Aorta (tissue), 5 donors: ENCODE data around the gene WDR38. TPM values are rescaled to one million over a fixed set of nuclear protein-coding genes. Genes with fewer than 3 reads are reported as not detected.
"Not testable (repeated sequence)": the region's sequence is repeated elsewhere in the genome, so short reads cannot be mapped to it uniquely, and the experiment has no call there.

ENCODE experiments used
- ATAC-seq: fragments of 200-7000 bp; cut with Tn5 transposase; one replicate; pipeline ENCODE4 v1.9.1; 2022; ENCODE audit warnings: moderate library complexity; ENCODE audit not compliant: low FRiP score
- DNase-seq, 2 donors: peaks; one replicate each; pipeline ENCODE4 v3.0.0-alpha.2; 2020
- H3K27ac ChIP-seq, 2 donors: one replicate each; pipeline ENCODE4 v1.5.1; 2013; ENCODE audit warnings: low read length in 2 of 2, mild to moderate bottlenecking in 2 of 2, moderate library complexity in 2 of 2, control low read depth in 1 of 2, inconsistent platforms in 1 of 2, low read depth in 1 of 2
- H3K27me3 ChIP-seq, 2 donors: one replicate each; pipeline ENCODE4 v1.6.1; 2013; ENCODE audit warnings: control low read depth in 1 of 2, low read length in 1 of 2, mild to moderate bottlenecking in 1 of 2, moderate library complexity in 1 of 2; ENCODE audit not compliant: insufficient read depth in 2 of 2, control insufficient read depth in 1 of 2
- H3K36me3 ChIP-seq, 2 donors: one replicate each; pipeline ENCODE4 v1.6.1; 2013; ENCODE audit warnings: control low read depth in 1 of 2, low read length in 1 of 2, mild to moderate bottlenecking in 1 of 2; ENCODE audit not compliant: insufficient read depth in 2 of 2, control insufficient read depth in 1 of 2
- H3K4me1 ChIP-seq, 2 donors: one replicate each; pipeline ENCODE4 v1.6.1; 2013; ENCODE audit warnings: low read length in 2 of 2, control low read depth in 1 of 2, mild to moderate bottlenecking in 1 of 2, moderate library complexity in 1 of 2; ENCODE audit not compliant: insufficient read depth in 2 of 2, control insufficient read depth in 1 of 2
- H3K4me3 ChIP-seq, 2 donors: one replicate each; pipeline ENCODE4 v1.5.1; 2013; ENCODE audit warnings: low read length in 2 of 2, control low read depth in 1 of 2, mild to moderate bottlenecking in 1 of 2
- H3K9me3 ChIP-seq: one replicate; pipeline ENCODE4 v1.6.1; 2013; ENCODE audit warnings: mild to moderate bottlenecking, low read length; ENCODE audit not compliant: control insufficient read depth
- WGBS, 2 donors: extraction: QIAGEN DNeasy Blood & Tissue Kit; methylation state at CpG; one replicate each; pipeline ENCODE4 v1.1.7; 2013; 5-methylcytosine and 5-hydroxymethylcytosine counted together
- intact Hi-C, 2 donors: fragments of 100-400 bp; cut with DNase I; formaldehyde crosslinking; loops; one replicate each; pipeline versions ENCODE4 v1.14.2 to v1.15.0; 2022
- polyA plus RNA-seq, 2 donors: library from polyadenylated mRNA; stranded (reverse); fragments of 200-250 nt; gene quantifications; one replicate each; pipeline ENCODE4 v1.2.3, GENCODE V29; 2013
- total RNA-seq, 2 donors: library from RNA; stranded (reverse); fragmentation: NEBNext Ultra II Directional; extraction: Animal tissue kit (Norgen Biotek cat#: 25700); gene quantifications; one replicate each; pipeline ENCODE4 v1.2.1, GENCODE V29; 2021
- donor health status: healthy with polysubstance abuse.
- donor health status: Bipolar disorder and iron deficiency.
- donor health status: DM: no; HTN: no; CAD: no.
- donor health status: DM: no; HTN: no; CAD: no.
- donor health status: DM: yes; HTN: yes; CAD: no.

WDR38 gene
- total and polyA plus RNA-seq, 4 donors, result 0.74 to 0.75 TPM; not detected in 2

DNA sequence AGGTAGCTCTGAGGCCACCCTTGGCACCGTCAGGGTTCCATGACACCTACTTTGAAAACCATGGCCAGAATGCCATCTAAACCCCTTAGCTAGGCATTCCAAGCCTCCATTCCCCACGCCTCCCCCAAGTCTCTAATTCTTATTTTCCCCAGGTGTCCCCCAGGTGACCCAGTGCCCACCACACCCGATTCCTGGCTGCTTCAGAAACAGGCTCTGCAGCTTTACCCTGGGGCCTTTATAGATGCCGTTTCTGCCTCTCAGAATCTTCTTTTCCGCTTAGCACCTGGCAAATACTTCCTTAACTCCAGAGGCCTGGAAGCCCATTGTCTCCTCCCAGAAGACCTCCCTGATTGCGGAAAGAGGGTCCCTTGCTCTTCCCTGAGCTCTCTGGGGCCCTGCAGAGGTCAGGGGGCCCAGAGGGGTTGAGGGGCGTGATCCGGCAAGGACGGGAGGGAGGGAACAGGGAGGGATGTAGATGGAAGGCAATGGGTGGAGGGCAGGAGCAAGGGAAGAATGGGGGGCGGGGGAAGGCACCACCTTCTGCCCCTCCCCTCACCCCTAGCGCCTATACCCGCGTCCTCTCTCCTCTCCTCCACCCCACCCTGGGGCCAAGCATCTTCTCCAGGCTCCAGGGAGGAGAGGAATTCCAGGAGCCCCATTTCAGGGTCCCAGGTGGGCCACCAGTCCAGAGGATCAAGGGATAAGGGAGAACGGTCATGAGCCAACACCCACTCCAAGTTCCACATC, 12.0 kb upstream of the WDR38 start:
- Histone ChIP-seq H3K27me3 (no peaks in the 10 kb centered on the region), H3K9me3 (no peaks in the 10 kb centered on the region), H3K4me1 (no peaks in the 10 kb centered on the region), H3K27ac (no peak overlapping the region), H3K4me3 (no peak overlapping the region), H3K36me3 (no peaks in the 10 kb centered on the region)
- WGBS, 2 donors, result 87 to 89% methylated on average over 11 to 14 of the region's 14 CpGs
- DNase-seq, result no peak
- intact Hi-C loops, result no loop called here
- ATAC-seq, result no peak

DNA sequence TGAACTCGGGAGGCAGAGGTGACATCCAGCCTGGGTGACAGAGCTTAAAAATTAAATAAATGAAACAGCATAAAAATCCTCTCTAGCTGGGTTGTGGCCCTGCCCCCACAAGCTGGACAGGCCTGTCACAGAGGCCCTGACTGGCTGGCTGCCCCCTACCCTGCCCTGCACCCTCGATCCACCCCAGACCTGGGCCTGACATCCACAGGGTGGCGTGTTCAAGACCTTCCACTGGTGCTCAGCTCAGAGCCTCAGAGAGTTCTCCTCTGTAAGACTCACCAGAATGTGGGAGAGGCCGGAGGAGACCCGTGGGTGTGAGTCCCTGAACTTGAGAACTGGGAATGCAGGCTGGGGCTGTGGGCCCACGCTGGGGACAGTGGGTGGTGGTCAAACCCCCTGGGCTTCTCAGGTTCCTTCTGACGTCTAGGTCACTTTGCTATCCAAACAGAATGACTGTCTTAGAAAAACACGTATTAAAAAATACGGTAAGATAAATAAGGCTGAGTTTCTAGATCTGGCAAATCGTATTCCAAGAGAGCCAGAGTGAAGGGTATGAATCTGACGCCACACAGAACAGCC, 9.7 kb upstream of the WDR38 start:
- Histone ChIP-seq H3K4me3 (no peak overlapping the region), H3K27ac (no peak overlapping the region), H3K9me3 (no peaks in the 10 kb centered on the region), H3K27me3 (no peaks in the 10 kb centered on the region), H3K36me3 (no peaks in the 10 kb centered on the region), H3K4me1 (no peaks in the 10 kb centered on the region)
- intact Hi-C loops, result no loop called here
- WGBS, 2 donors, result 61 to 67% methylated on average over 11 of the region's 11 CpGs
- ATAC-seq (no peak), DNase-seq (no peak)

DNA sequence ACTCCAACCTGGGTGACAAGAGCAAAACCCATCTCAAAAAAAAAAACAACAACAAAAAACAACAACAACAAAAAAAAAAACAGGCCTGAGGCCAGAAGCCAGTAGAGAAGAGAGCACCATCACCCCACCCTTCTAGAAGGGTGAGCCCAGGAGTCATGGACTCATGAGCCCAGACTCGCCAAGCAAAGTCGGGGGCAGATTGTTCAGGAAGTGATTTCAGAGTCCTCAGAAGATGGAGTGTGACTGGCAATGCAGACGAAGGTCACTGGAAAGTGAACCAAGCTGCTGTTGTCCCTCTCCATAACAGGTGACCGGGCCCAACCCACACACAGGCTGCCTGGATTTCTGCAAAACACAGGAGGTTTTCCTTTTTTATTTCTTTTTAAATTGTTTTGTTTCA, 9.0 kb upstream of the WDR38 start:
- ATAC-seq (no peak), DNase-seq (no peak)
- Histone ChIP-seq H3K27me3 (no peaks in the 10 kb centered on the region), H3K9me3 (no peaks in the 10 kb centered on the region), H3K27ac (no peak overlapping the region), H3K36me3 (no peaks in the 10 kb centered on the region), H3K4me1 (no peaks in the 10 kb centered on the region), H3K4me3 (no peak overlapping the region)
- 80 to 88% methylated on average over 4 of the region's 4 CpGs for WGBS, 2 donors
- intact Hi-C loops, result no loop called here

DNA sequence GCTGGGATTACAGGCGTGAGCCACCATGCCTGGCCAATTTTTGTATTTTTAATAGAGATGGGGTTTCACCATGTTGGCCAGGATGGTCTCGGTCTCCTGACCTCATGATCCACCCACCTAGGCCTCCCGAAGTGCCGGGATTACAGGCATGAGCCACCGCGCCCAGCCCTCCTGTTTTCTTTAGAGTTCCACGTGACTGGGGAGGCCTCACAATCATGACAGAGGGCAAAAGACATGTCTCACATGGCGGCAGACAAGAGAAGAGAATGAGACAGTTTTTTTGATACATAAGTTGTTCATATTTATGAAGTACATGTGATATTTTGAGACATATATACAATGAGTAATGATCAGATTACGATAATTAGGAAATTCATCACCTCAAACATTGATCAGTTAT, 6.8 kb upstream of the WDR38 start:
- DNase-seq, intact Hi-C loops, H3K36me3 ChIP-seq, H3K27me3 ChIP-seq, H3K9me3 ChIP-seq, H3K4me3 ChIP-seq, H3K27ac ChIP-seq, ATAC-seq, H3K4me1 ChIP-seq: not testable (repeated sequence)
- 90 to 92% methylated on average over 9 of the region's 9 CpGs for WGBS, 2 donors

DNA sequence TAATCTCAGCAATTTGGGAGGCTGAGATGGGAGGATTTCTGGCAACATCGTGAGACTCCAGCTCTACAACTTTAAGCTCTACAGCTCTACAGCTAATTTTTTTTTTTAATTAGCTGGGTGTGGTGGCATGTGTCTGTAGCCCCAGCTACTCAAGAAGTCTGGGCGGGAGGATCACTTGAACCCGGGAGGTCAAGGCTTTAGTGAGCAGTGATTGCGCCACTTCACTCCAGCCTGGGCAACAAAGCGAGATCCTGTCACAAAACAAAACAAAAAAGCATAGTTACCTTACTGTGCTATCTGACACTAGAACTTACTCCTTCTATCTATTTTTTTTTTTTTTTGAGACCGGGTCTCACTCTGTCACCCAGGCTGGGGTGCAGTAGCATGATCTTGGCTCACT, 6.3 kb upstream of the WDR38 start:
- no peaks in the 10 kb centered on the region for H3K27me3 ChIP-seq
- DNase-seq, result no peak
- intact Hi-C loops, result no loop called here
- no peaks in the 10 kb centered on the region for H3K36me3 ChIP-seq
- 93 to 95% methylated on average over 6 of the region's 6 CpGs for whole genome bisulfite sequencing, 2 donors
- no peaks in the 10 kb centered on the region for H3K9me3 ChIP-seq
- H3K27ac ChIP-seq, result no peak overlapping the region
- no peak for ATAC-seq
- no peak overlapping the region for H3K4me3 ChIP-seq
- H3K4me1 ChIP-seq, result no peaks in the 10 kb centered on the region

DNA sequence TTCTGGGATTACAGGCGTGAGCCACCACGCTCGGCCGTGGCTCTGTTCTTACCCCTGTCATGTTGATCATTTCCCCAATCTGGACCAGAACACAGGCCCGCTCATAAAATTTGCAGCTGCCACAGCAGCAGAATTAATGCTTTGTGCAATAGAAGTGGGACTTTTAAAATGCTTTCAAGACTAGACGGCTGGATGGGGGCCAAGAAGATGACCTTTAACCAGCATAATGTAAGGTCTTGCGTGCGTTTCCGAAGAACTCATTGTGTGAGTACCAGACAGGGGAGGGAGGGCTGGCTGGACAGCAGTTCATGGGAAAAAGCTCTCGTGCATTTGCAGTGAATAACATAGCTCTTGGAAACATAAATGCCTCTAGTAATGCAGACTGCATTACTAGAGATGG, 3.5 kb upstream of the WDR38 start:
- intact Hi-C loops, result no loop called here
- no peak overlapping the region for H3K27ac ChIP-seq
- H3K36me3 ChIP-seq, result no peaks in the 10 kb centered on the region
- ATAC-seq (no peak), DNase-seq (no peak)
- WGBS, 2 donors, result 62 to 67% methylated on average over 10 of the region's 10 CpGs
- no peaks in the 10 kb centered on the region for H3K4me1 ChIP-seq
- H3K9me3 ChIP-seq, result no peaks in the 10 kb centered on the region
- H3K27me3 ChIP-seq, result no peaks in the 10 kb centered on the region
- no peak overlapping the region for H3K4me3 ChIP-seq

DNA sequence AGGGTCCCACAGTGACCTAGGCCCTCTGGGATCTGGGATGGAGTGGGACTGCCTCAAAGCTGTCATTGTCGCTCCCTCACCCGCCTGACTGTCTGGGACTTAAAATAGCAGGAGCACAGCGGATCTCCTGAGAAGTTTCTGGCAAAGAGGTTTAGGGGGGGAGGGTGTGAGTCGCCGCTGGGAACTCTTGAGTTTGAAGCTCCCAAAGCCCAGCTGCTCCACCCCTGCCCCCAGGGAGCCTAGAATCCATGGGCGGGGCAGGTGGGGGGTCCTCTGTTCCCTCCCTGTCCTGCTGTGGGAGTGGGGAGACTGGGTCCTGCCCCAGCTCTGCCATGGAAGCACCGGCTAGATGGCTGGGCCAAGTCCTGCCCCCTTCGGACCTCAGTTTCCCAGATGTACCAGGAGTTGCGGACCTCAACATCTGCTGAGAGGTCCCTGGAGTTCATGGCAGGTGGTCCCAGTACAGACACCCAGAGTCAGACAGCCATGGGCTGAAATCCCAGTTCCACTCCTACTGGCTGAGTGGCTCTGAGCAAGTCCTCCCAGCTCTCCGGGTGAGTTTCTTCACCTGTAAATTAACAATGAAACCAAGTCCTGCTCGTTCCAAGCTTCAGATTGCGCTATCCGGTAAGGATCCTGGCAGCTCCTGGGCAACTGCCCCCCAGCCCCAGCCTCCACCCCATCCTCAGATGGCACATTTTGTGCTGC, 985 bp upstream of the WDR38 start:
- Histone ChIP-seq H3K27me3 (no peaks in the 10 kb centered on the region), H3K27ac (no peak overlapping the region), H3K4me3 (no peak overlapping the region), H3K9me3 (no peaks in the 10 kb centered on the region), H3K36me3 (no peaks in the 10 kb centered on the region), H3K4me1 (no peaks in the 10 kb centered on the region)
- intact Hi-C loops, result no loop called here
- ATAC-seq (no peak), DNase-seq (no peak)
- WGBS, 2 donors, result 27 to 33% methylated on average over 13 of the region's 13 CpGs

DNA sequence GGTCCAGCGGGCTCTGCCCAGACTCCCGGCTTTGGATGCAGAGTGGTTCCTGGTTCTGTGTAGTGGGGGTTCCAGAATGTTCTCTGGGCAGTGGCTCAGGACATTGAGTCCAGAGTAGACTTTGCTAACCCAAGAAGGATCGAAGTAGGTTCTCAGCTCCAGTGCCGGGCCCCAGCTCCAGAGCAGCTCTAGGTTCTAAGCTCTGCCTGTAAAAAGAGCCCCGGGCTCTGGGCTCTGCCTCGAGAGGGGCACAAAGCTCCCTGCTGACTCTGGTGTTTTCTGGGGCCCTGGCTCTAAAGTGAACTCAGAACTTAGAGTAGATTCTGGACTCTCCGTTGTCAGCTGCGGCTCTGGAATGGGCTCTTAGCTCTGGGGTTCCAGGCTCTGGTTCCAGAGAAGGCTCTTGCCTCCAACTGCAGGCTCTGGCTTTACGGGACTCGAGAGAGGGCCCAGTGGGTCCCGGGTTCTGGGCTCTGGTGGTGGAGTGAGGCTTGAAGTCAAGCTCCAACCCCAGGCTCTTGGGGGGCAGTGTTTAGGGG, 414 bp downstream of the WDR38 start:
- ATAC-seq, result peak; percentile 6
- intact Hi-C loops, result loop anchor here (1.0 kb wide), 1 partner anchor 81 kb away; no protein-coding TSS in a partner anchor
- peaks cover 0 to 5% of the 10 kb centered on the region in 2 donors for H3K36me3 ChIP-seq
- H3K4me1 ChIP-seq, result no peaks in the 10 kb centered on the region
- H3K9me3 ChIP-seq, result no peaks in the 10 kb centered on the region
- no peak overlapping the region for H3K27ac ChIP-seq
- H3K4me3 ChIP-seq, result peak overlapping the region in 1 of 2 donors; percentile 28
- peak in 1 of 2 donors; percentile 35 for DNase-seq
- H3K27me3 ChIP-seq, result no peaks in the 10 kb centered on the region
- WGBS, 2 donors, result 55 to 60% methylated on average over 11 of the region's 11 CpGs
